ENCODE measurements around the gene APOBR.
"Not testable (repeated sequence)": the region's sequence is repeated elsewhere in the genome, so short reads cannot be mapped to it uniquely, and the experiment has no call there.

Gene APOBR, protein sequence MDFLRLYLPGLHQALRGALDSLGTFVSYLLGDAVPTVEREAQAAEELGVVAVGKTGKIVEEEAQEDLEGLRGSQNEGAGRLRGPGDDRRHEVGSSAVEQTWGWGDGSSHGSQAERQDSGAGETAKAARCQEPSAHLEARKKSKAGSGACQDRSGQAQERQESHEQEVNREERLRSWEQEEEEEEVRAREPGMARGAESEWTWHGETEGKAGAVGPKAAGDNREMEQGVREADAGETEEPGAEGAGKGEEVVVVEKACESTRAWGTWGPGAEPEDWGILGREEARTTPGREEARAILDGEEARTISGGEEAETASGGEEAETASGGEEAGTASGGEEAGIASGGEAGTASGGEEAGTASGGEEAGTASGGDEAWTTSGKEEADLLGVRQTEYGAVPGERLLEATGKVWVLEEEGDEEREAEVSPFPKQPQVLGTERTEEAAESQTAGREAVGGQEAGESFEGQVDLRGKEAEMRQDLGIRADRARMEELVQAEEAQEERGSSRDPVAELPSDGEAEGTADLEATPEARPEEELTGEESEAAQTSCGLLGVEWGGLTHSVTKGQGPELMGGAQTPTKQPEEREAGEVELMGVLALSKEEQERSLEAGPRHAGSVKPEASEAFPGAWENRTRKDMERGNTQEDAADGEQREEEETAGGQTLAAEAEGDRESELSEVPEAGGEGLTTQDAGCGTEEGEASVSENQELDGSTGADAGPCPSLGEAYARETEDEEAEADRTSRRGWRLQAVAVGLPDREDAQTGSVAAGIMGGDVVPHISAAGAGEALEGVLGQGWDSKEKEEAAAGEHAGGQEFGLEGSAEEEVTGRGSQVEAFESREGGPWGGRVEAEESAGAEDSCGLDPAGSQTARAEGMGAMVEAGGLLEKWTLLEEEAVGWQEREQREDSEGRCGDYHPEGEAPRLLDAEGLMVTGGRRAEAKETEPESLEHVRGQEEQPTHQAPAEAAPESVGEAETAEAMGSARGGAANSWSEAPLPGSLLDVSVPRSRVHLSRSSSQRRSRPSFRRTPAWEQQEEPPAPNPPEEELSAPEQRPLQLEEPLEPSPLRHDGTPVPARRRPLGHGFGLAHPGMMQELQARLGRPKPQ

GRCh38 chr16:28494121-28494851 lies at the start of gene APOBR:
Gene APOBR, plus strand, starts transcription at chr16:28494643. Its CDS starts 39 bp downstream, at chr16:28494682.
- H3K4me3 ChIP-seq (ENCODE audit: low read depth, low read length) = no peak within 1 kb of the TSS
- TF ChIP-seq CTCF (conservative IDR thresholded peaks at IDR 0.05; ENCODE audit: low read depth, low read length) = no peak
- no peak for DNase-seq (ENCODE audit: low read depth)

- H3K4me3 ChIP-seq (ENCODE audit: low read depth, low read length); DNase-seq (ENCODE audit: low read depth): not testable (repeated sequence)
Measured at GRCh38 chr16:28446388-28446787, 48.1 kb upstream of the APOBR start.

DNA sequence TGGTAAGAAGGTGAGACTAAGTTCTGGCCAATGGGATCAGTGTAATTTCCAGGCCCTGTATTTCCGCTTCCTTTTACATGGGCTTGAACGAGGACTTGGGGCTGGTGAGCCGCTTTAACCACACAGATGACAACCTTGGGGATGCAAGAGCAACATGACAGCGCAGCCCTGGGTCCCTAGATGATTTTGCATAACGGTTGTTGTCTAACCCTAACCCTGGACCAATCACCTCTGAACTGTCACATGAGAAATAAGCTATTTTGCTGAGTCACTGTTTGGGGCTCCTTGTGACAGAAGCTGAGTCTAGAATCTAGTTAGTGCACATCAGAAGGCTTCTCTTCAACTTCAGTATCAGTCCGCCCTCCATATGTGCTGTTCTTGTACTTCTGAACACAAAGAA lies 47.4 kb upstream of the APOBR start:
- DNase-seq (ENCODE audit: low read depth) = not testable (repeated sequence)

DNA sequence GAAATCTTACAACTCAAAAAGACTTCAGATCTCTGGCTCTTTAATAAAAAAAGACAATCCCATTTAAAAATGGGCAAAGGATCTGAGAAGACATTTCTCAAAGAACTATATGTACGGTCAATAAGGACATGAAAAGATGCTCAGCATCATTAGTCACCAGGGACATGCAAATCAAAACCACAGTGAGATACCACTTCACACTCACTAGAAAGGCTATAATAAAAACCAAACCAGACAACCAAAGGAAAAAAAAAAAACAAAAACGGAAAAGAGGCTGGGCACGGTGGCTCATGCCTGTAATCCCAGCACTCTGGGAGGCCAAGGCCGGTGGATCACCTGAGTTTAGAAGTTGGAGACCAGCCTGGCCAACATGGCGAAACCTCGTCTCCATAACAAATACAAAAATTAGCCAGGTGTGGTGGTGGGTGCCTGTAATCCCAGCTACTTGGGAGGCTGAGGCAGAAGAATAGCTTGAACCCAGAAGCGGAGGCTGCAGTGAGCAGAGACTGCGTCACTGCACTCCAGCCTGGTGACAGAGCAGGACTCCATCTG lies 20.7 kb upstream of the APOBR start:
- DNase-seq (ENCODE audit: low read depth) = no peak
- no peak overlapping the region for H3K4me3 ChIP-seq (ENCODE audit: low read depth, low read length)
- TF ChIP-seq CTCF (conservative IDR thresholded peaks at IDR 0.05; ENCODE audit: low read depth, low read length) = no peak

More for the DNA sequence above, 47.4 kb upstream of the APOBR start:
- H3K4me3 ChIP-seq (ENCODE audit: low read depth, low read length) = not testable (repeated sequence)

- TF ChIP-seq CTCF (conservative IDR thresholded peaks at IDR 0.05; ENCODE audit: low read depth, low read length) = no peak
Measured at GRCh38 chr16:28475221-28475620, 19.2 kb upstream of the APOBR start.

GRCh38 chr16:28477311-28477920 lies 17.0 kb upstream of the APOBR start:
- TF ChIP-seq CTCF (conservative IDR thresholded peaks at IDR 0.05; ENCODE audit: low read depth, low read length) = no peak
- no peak for DNase-seq (ENCODE audit: low read depth)
- H3K4me3 ChIP-seq (ENCODE audit: low read depth, low read length) = no peak overlapping the region

More at GRCh38 chr16:28475221-28475620, 19.2 kb upstream of the APOBR start:
- DNase-seq (ENCODE audit: low read depth) = no peak
- H3K4me3 ChIP-seq (ENCODE audit: low read depth, low read length) = no peak overlapping the region

DNA sequence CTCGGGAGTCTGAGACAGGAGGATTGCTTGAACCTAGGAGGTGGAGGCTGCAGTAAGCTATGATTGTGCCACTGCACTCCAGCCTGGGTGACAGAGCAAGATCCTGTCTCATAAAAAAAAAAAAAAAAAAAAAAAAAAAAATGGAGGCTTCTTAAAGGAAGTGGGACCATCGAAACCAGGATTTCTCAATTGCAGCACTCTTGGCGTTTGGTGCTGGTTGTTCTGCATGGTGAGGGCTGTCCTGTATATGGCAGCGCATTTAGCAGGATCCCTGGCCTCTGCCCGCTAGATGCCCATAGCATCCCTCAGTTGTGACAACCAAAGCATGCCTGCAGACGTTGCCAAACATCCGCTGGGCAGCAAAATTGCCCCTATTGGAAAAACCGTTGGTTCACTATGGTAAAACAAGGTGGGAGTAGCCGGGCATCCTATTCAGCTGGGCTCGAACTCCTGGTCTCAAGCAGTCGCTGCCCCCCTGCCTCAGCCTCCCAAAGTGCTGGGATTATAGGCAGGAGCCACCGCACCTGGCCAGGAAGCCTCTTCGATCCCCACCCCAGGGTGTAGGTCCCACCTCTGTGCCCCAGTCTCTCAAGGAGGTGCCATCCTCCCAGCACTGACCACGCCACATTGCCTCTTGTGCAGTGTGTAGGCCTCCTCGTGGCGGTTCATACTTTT lies 15.8 kb upstream of the APOBR start:
- DNase-seq (ENCODE audit: low read depth) = no peak
- H3K4me3 ChIP-seq (ENCODE audit: low read depth, low read length) = no peak overlapping the region
- no peak for TF ChIP-seq CTCF (conservative IDR thresholded peaks at IDR 0.05; ENCODE audit: low read depth, low read length)
